Skeletal muscle tissue (tissue), 4 donors: ENCODE data around the gene CHST2. TPM values are rescaled to one million over a fixed set of nuclear protein-coding genes. Genes with fewer than 3 reads are reported as not detected.

ENCODE experiments used
- H3K27ac ChIP-seq: one replicate; pipeline ENCODE4 v1.7.0; 2013; ENCODE audit warnings: mild to moderate bottlenecking, low read depth, low read length, inconsistent platforms
- H3K27me3 ChIP-seq, 3 donors: one replicate each; pipeline ENCODE4 v1.7.0; 2013; ENCODE audit warnings: low read length in 3 of 3; ENCODE audit not compliant: control insufficient read depth in 3 of 3, insufficient read depth in 3 of 3
- H3K36me3 ChIP-seq, 3 donors: one replicate each; pipeline ENCODE4 v1.7.0; 2013; ENCODE audit warnings: low read length in 3 of 3; ENCODE audit not compliant: control insufficient read depth in 3 of 3, insufficient read depth in 3 of 3
- H3K4me1 ChIP-seq, 3 donors: one replicate each; pipeline ENCODE4 v1.7.0; 2013; ENCODE audit warnings: low read length in 3 of 3, mild to moderate bottlenecking in 3 of 3; ENCODE audit not compliant: control insufficient read depth in 3 of 3, insufficient read depth in 3 of 3
- H3K4me3 ChIP-seq, 3 donors: one replicate each; pipeline ENCODE4 v1.7.0; 2013; ENCODE audit warnings: low read length in 3 of 3
- H3K9ac ChIP-seq, 3 donors: one replicate each; pipeline ENCODE4 v1.7.0; 2013; ENCODE audit warnings: low read length in 3 of 3, mild to moderate bottlenecking in 3 of 3, moderate library complexity in 2 of 3, low read depth in 1 of 3
- H3K9me3 ChIP-seq, 3 donors: one replicate each; pipeline ENCODE4 v1.7.0; 2013; ENCODE audit warnings: low read length in 3 of 3; ENCODE audit not compliant: control insufficient read depth in 3 of 3
- total RNA-seq: library from RNA; depleted of rRNA; stranded (reverse); fragments of >200 nt; gene quantifications from one replicate; pipeline ENCODE4 v1.2.3, GENCODE V29; 2014
- donor health status: Osteomylitis.

The CHST2 gene
- total RNA-seq, 1 donor from 2014 or later, result 6.8 TPM

DNA sequence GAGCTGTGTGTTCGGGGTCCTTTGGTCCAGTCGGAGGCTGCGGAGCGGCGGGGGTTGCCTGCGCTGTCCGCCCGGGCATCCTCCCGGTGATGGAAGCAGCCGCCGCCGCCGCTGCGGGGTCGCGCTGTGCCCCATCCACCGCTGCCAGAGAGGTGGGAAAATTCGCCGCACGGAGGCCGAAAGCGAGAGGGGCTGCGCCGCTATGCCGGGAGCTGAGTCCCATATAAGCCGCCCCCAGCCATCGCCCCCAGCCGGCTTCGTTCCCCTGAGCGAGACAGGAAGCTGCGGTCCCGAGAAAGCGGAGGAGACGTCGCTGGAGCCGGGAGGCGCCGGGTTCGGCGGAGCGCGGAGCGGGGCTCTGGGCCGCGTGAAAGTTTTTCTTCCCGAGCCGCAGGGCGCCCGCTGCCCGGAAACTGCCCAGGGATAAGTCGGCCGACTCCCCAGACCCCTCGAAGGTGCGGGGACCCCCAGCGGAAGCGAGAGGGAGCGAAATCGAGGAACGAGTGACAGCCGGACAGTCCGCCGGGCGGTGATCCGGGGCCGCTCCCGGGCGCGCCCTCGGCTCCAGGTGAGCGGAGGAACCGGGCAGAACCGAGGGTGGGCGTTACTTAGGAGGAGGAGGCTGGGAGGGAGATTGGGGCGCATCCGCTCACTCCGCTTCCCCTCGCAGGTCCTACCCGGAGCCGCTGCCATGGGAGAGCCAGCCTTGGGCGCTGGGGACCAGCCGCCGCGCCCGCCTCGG, 574 bp downstream of the CHST2 start:
- Histone ChIP-seq H3K4me1 (peaks cover 13 to 19% (median 14%) of the 10 kb centered on the region in 3 donors), H3K4me3 (peak overlapping the region; percentile 67 to 70 (median 67)), H3K9me3 (no peaks in the 10 kb centered on the region), H3K9ac (peak overlapping the region; percentile 33 to 60 (median 45)), H3K27me3 (peaks cover 21 to 36% (median 32%) of the 10 kb centered on the region in 3 donors), H3K27ac (no peak overlapping the region), H3K36me3 (peaks cover 0 to 2% (median 0%) of the 10 kb centered on the region in 3 donors)

DNA sequence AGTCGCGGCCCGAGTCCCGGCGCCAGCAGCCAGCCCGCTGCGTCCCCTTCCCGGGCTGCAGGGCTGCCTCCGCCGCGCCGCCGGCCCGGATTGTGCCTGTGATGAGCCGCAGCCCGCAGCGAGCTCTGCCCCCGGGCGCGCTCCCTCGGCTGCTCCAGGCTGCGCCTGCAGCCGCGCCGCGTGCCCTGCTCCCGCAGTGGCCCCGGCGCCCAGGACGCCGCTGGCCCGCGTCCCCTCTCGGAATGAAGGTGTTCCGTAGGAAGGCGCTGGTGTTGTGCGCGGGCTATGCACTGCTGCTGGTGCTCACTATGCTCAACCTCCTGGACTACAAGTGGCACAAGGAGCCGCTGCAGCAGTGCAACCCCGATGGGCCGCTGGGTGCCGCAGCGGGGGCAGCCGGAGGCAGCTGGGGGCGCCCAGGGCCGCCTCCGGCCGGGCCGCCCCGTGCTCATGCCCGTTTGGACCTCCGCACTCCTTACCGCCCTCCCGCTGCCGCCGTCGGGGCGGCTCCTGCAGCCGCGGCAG, 1.2 kb downstream of the CHST2 start:
- no peak overlapping the region for H3K27ac ChIP-seq
- peaks cover 21 to 36% (median 32%) of the 10 kb centered on the region in 3 donors for H3K27me3 ChIP-seq
- H3K4me1 ChIP-seq, result peaks cover 13 to 19% (median 14%) of the 10 kb centered on the region in 3 donors
- H3K9me3 ChIP-seq, result no peaks in the 10 kb centered on the region
- H3K4me3 ChIP-seq, result peak overlapping the region; percentile 67 to 70 (median 67)
- H3K9ac ChIP-seq, result peak overlapping the region in 1 of 3 donors; percentile 60
- peaks cover 0 to 2% (median 0%) of the 10 kb centered on the region in 3 donors for H3K36me3 ChIP-seq

DNA sequence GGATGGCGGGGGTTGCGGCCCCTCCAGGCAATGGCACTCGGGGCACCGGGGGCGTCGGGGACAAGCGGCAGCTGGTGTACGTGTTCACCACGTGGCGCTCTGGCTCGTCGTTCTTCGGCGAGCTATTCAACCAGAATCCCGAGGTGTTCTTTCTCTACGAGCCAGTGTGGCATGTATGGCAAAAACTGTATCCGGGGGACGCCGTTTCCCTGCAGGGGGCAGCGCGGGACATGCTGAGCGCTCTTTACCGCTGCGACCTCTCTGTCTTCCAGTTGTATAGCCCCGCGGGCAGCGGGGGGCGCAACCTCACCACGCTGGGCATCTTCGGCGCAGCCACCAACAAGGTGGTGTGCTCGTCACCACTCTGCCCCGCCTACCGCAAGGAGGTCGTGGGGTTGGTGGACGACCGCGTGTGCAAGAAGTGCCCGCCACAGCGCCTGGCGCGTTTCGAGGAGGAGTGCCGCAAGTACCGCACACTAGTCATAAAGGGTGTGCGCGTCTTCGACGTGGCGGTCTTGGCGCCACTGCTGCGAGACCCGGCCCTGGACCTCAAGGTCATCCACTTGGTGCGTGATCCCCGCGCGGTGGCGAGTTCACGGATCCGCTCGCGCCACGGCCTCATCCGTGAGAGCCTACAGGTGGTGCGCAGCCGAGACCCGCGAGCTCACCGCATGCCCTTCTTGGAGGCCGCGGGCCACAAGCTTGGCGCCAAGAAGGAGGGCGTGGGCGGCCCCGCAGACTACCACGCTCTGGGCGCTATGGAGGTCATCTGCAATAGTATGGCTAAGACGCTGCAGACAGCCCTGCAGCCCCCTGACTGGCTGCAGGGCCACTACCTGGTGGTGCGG, 1.9 kb downstream of the CHST2 start:
- Histone ChIP-seq H3K9ac (peak overlapping the region in 1 of 3 donors; percentile 16), H3K36me3 (peaks cover 0 to 2% (median 0%) of the 10 kb centered on the region in 3 donors), H3K4me3 (peak overlapping the region; percentile 23 to 70 (median 67)), H3K4me1 (peaks cover 13 to 19% (median 14%) of the 10 kb centered on the region in 3 donors), H3K9me3 (no peaks in the 10 kb centered on the region), H3K27ac (no peak overlapping the region), H3K27me3 (peaks cover 21 to 36% (median 32%) of the 10 kb centered on the region in 3 donors)

DNA sequence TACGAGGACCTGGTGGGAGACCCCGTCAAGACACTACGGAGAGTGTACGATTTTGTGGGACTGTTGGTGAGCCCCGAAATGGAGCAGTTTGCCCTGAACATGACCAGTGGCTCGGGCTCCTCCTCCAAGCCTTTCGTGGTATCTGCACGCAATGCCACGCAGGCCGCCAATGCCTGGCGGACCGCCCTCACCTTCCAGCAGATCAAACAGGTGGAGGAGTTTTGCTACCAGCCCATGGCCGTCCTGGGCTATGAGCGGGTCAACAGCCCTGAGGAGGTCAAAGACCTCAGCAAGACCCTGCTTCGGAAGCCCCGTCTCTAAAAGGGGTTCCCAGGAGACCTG, 2.5 kb downstream of the CHST2 start:
- H3K27me3 ChIP-seq, result peaks cover 21 to 36% (median 32%) of the 10 kb centered on the region in 3 donors
- H3K9me3 ChIP-seq, result no peaks in the 10 kb centered on the region
- no peak overlapping the region for H3K9ac ChIP-seq

DNA sequence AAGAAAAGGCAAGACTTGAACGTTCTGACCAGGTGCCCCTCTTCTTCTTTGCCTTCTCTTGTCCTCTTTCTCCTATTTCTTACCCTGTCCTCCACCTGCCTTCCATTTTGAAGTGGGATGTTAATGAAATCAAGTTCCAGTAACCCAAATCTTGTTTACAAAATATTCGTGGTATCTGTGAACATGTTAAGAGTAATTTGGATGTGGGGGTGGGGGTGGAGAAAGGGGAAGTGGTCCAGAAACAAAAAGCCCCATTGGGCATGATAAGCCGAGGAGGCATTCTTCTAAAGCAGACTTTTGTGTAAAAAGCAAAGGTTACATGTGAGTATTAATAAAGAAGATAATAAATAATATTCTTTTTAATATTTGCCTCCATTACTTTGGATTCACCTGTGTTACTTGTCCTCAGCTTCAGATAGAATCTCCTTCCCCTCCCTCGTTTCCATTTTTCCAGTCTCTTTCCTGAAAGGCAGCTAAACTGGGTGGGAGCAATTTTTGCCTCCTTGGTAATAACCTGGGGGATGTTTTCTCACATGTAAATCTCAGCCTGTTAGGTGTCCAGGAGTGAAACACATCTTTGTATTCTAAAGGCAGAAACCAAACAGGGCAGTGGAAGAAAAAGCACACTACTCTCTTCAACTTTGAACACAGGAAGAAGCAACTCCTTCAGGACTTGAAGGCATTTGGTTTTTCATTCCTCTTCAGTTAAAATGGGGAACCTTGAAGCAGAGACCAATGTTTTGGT, 3.2 kb downstream of the CHST2 start:
- Histone ChIP-seq H3K4me3 (no peak overlapping the region), H3K27me3 (peaks cover 21 to 34% (median 32%) of the 10 kb centered on the region in 3 donors), H3K9me3 (no peaks in the 10 kb centered on the region), H3K27ac (no peak overlapping the region), H3K36me3 (peaks cover 0 to 2% (median 0%) of the 10 kb centered on the region in 3 donors), H3K4me1 (peaks cover 13 to 19% (median 14%) of the 10 kb centered on the region in 3 donors), H3K9ac (no peak overlapping the region)

More for the DNA sequence above, 2.5 kb downstream of the CHST2 start:
- no peak overlapping the region for H3K27ac ChIP-seq
- H3K36me3 ChIP-seq, result peaks cover 0 to 2% (median 0%) of the 10 kb centered on the region in 3 donors
- peaks cover 13 to 19% (median 14%) of the 10 kb centered on the region in 3 donors for H3K4me1 ChIP-seq
- H3K4me3 ChIP-seq, result no peak overlapping the region

DNA sequence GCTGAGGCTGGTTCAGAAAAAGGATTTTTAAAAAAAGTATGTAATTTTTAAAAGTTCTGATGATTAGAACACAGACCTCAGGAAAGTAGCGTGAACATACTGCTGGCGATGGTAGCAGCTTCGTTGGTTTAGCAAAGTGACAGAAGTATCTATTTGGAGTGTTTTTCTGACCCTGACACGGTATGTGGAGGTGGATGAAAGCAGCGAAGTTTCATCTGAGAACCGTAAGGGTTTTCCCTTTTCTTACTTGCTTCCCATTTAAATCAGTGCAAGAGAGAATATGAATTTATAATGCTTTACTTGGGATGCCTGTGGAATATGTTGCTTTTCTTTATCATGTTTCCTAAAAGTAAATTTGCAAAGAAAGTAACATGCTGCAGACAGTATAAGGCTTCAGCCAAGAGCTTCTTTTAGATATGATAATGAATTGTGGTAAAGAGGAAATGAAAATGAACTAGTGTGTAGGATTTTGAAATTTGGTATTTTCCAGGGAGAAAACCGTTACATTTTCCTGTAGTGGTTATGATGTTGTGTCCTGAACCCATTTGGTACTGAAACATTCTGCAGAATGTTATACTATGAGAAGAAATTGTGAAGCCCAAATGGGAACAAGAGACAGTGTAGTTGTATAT, 3.9 kb downstream of the CHST2 start:
- H3K27me3 ChIP-seq, result peaks cover 21 to 33% (median 32%) of the 10 kb centered on the region in 3 donors
- H3K9ac ChIP-seq, result no peak overlapping the region
- H3K4me1 ChIP-seq, result peaks cover 13 to 19% (median 14%) of the 10 kb centered on the region in 3 donors
- H3K36me3 ChIP-seq, result peaks cover 0 to 2% (median 0%) of the 10 kb centered on the region in 3 donors
- H3K27ac ChIP-seq, result no peak overlapping the region
- no peaks in the 10 kb centered on the region for H3K9me3 ChIP-seq
- no peak overlapping the region for H3K4me3 ChIP-seq

DNA sequence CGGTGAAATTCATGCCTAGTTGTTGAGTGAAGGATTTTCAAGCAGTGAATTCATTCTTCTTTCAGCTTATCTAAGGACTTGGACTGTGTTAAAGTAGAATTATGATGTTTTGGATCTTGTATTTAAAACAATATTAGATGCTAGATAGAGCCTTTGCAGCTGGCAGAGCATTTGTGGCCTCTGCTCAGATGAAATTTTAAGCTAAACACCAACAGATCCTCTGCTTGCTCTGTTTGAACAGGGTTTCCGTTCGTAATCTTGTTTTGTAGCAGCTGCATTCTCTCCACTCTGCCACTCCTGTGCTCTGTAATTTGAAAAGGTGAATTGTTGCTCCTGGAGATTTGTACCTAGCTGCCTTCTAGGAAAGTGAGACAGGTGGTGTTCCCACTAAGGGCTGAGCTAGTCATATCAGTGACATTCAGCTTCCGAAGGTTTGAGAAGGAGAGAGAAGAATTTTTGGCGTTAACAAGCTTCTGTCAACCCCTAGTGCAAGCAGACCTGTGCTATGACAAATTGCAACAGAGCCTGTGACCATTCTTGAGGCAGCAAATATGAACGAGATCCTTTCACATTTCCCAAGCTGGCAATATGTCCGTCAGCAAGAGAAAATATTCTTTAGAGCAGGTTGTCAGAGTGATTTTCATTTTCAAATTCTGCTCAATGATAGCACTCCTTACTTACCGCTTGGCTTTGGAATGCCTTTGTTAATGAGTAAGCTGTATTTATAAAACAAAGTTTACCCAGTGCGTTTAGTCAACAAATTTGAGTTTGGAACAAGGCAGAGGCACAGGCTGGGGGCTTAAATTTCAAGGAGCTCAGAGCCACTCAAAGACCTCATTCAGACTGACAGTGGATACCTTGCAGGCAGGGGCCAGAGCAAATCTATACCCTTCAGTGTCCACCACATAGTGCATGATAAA, 5.3 kb downstream of the CHST2 start:
- Histone ChIP-seq H3K27me3 (peaks cover 21 to 27% (median 24%) of the 10 kb centered on the region in 3 donors), H3K9me3 (no peaks in the 10 kb centered on the region), H3K4me3 (no peak overlapping the region), H3K36me3 (peaks cover 0 to 2% (median 0%) of the 10 kb centered on the region in 3 donors), H3K27ac (no peak overlapping the region), H3K4me1 (peaks cover 8 to 13% (median 8%) of the 10 kb centered on the region in 3 donors), H3K9ac (no peak overlapping the region)

DNA sequence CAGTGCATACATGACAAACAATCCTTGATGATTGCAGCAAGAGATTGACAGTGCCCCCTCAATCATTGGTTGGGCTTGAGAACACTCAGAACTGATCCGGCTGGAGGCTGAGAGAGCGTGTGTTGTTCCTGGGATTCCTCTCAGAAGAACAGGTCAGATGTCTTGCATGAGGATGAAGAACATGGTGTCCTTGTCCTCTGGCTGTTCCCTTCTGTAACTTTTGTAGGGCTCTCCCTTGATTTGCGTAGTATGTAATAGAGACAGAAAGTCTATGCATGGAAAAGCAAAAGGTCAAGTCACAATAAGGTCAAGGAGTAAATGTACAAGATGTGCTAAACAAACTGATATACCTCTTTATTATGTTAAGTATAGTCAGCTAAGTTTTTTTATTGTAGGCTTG, 8.2 kb downstream of the CHST2 start:
- no peak overlapping the region for H3K4me3 ChIP-seq
- no peak overlapping the region for H3K9ac ChIP-seq
- H3K9me3 ChIP-seq, result no peaks in the 10 kb centered on the region
- H3K4me1 ChIP-seq, result no peaks in the 10 kb centered on the region
- no peak overlapping the region for H3K27ac ChIP-seq
- H3K27me3 ChIP-seq, result no peaks in the 10 kb centered on the region
- H3K36me3 ChIP-seq, result no peaks in the 10 kb centered on the region
